H1 (cell line): ENCODE data around the gene KCTD7. TPM values are rescaled to one million over a fixed set of nuclear protein-coding genes. Genes with fewer than 3 reads are reported as not detected.
"Not testable (repeated sequence)": the region's sequence is repeated elsewhere in the genome, so short reads cannot be mapped to it uniquely, and the experiment has no call there.

Experiments used
- CTCF ChIA-PET: fragments of 300-600 bp; sonication (Branson Sonifier 250); formaldehyde crosslinking; loops from one replicate; lab custom pipeline; 2021; ENCODE audit not compliant: partially characterized antibody; lab: Charles Lee
- POLR2A ChIA-PET: fragments of 300-600 bp; sonication (Branson Sonifier 250); formaldehyde crosslinking; loops from one replicate; lab custom pipeline; 2021; ENCODE audit warnings: inconsistent platforms; ENCODE audit not compliant: partially characterized antibody; lab: Charles Lee
- DNase-seq, 2 experiments: peaks; one replicate each; pipeline versions ENCODE4 v3.0.0 to v3.0.0-alpha.2; 2010 to 2022; ENCODE audit warnings: low spot score in 2 of 2, low read depth in 1 of 2, mixed read lengths in 1 of 2
- FAIRE-seq: peaks from 2 replicates; lab custom pipeline; 2011; peaks lifted over from hg19 to GRCh38; lab: Jason Lieb, UNC
- H2AFZ ChIP-seq: 2 replicates; pipeline ENCODE4 v1.8.1; 2012; ENCODE audit warnings: low read length, inconsistent platforms
- H2AK5ac ChIP-seq: 2 replicates; pipeline ENCODE4 v1.6.1; 2013; ENCODE audit warnings: low read depth, low read length
- H2BK120ac ChIP-seq: replicated peaks from 2 replicates; pipeline ENCODE3; 2013; ENCODE audit warnings: low read depth, low read length, inconsistent platforms
- H2BK12ac ChIP-seq: 2 replicates; pipeline ENCODE4 v1.6.1; 2013; ENCODE audit warnings: low read depth, low read length
- H2BK15ac ChIP-seq: 2 replicates; pipeline ENCODE4 v1.6.1; 2013; ENCODE audit warnings: low read length
- H2BK20ac ChIP-seq: 2 replicates; pipeline ENCODE4 v1.6.1; 2013; ENCODE audit warnings: low read length
- H2BK5ac ChIP-seq: 2 replicates; pipeline ENCODE4 v1.6.1; 2013; ENCODE audit warnings: low read depth, low read length
- H3K14ac ChIP-seq: 2 replicates; pipeline ENCODE4 v1.6.1; 2013; ENCODE audit warnings: inconsistent platforms; ENCODE audit not compliant: insufficient read length
- H3K18ac ChIP-seq: 2 replicates; pipeline ENCODE4 v1.6.1; 2013; ENCODE audit warnings: low read length; ENCODE audit errors: extremely low read depth
- H3K23ac ChIP-seq: 2 replicates; pipeline ENCODE4 v1.6.1; 2013; ENCODE audit warnings: inconsistent platforms; ENCODE audit not compliant: insufficient read length
- H3K23me2 ChIP-seq: 2 replicates; pipeline ENCODE4 v1.6.1; 2013; ENCODE audit warnings: low read depth, low read length
- H3K27ac ChIP-seq: 2 replicates; pipeline ENCODE4 v1.6.1; 2011; ENCODE audit warnings: low read depth, low read length, inconsistent platforms
- H3K27me3 ChIP-seq, 4 experiments: replicated peaks in 1 of 4; 1 replicate in 1 of 4; 2 replicates in 3 of 4; pipeline versions ENCODE4 v1.6.1 to v1.8.1; 2011 to 2013; ENCODE audit warnings: low read length in 3 of 4, mild to moderate bottlenecking in 3 of 4, inconsistent platforms in 2 of 4, mixed read lengths in 2 of 4, moderate library complexity in 1 of 4; ENCODE audit not compliant: control insufficient read depth in 3 of 4, insufficient read depth in 3 of 4; ENCODE audit errors: extremely low read depth in 1 of 4
- H3K36me3 ChIP-seq, 4 experiments: 2 replicates each; pipeline versions ENCODE4 v1.6.1 to v1.8.1; 2011 to 2013; ENCODE audit warnings: mild to moderate bottlenecking in 4 of 4, low read length in 3 of 4, moderate library complexity in 2 of 4, control low read depth in 1 of 4, inconsistent platforms in 1 of 4; ENCODE audit not compliant: insufficient read depth in 4 of 4, control insufficient read depth in 2 of 4
- H3K4ac ChIP-seq: replicated peaks from 2 replicates; pipeline ENCODE3; 2013; ENCODE audit warnings: low read length, low read depth, mixed read lengths, inconsistent platforms; ENCODE audit not compliant: insufficient read length
- H3K4me1 ChIP-seq, 4 experiments: replicated peaks in 1 of 4; 1 replicate in 1 of 4; 2 replicates in 3 of 4; pipeline versions ENCODE4 v1.6.1 to v1.8.1; 2011 to 2013; ENCODE audit warnings: low read length in 3 of 4, inconsistent platforms in 2 of 4, mixed read lengths in 1 of 4; ENCODE audit not compliant: insufficient read depth in 4 of 4, control insufficient read depth in 3 of 4
- H3K4me2 ChIP-seq, 2 experiments: 2 replicates each; pipeline versions ENCODE4 v1.6.1 to v1.8.1; 2011 to 2013; ENCODE audit warnings: low read depth in 2 of 2, low read length in 2 of 2, control low read depth in 1 of 2, inconsistent platforms in 1 of 2, mild to moderate bottlenecking in 1 of 2; ENCODE audit not compliant: insufficient read depth in 1 of 2
- H3K4me3 ChIP-seq, 4 experiments: fragments of 200-600, 300-600 bp in 1 of 4; sonication (generic), shearing (Covaris generic), sonication (Bioruptor Twin) in 1 of 4; 2 replicates each; pipeline versions ENCODE4 v1.5.1 to v1.8.1; 2011 to 2016; ENCODE audit warnings: low read length in 4 of 4, low read depth in 3 of 4, control low read depth in 2 of 4, inconsistent platforms in 2 of 4, mild to moderate bottlenecking in 2 of 4, mixed read lengths in 1 of 4, moderate library complexity in 1 of 4; ENCODE audit not compliant: insufficient read depth in 2 of 4; ENCODE audit errors: extremely low read depth in 1 of 4
- H3K56ac ChIP-seq: replicated peaks from 2 replicates; pipeline ENCODE3; 2013; ENCODE audit warnings: low read depth, mild to moderate bottlenecking, mixed read lengths, low read length, inconsistent platforms; ENCODE audit not compliant: insufficient read length
- H3K79me1 ChIP-seq: 2 replicates; pipeline ENCODE4 v1.6.1; 2013; ENCODE audit warnings: low read depth, low read length, control low read depth
- H3K79me2 ChIP-seq, 2 experiments: 2 replicates each; pipeline versions ENCODE4 v1.6.1 to v1.8.1; 2012 to 2013; ENCODE audit warnings: low read length in 2 of 2, mild to moderate bottlenecking in 2 of 2, inconsistent platforms in 1 of 2; ENCODE audit not compliant: insufficient read depth in 2 of 2, control insufficient read depth in 1 of 2
- H3K9ac ChIP-seq, 4 experiments: replicated peaks in 1 of 4; 1 replicate in 1 of 4; 2 replicates in 3 of 4; pipeline versions ENCODE4 v1.6.1 to v1.8.1; 2011 to 2013; ENCODE audit warnings: low read depth in 3 of 4, low read length in 3 of 4, control low read depth in 2 of 4, mild to moderate bottlenecking in 2 of 4, moderate library complexity in 2 of 4, inconsistent platforms in 1 of 4; ENCODE audit errors: extremely low read depth in 1 of 4
- H3K9me3 ChIP-seq, 2 experiments: 2 replicates each; pipeline versions ENCODE4 v1.6.1 to v1.8.1; 2012 to 2013; ENCODE audit warnings: mild to moderate bottlenecking in 2 of 2, moderate library complexity in 2 of 2, control low read depth in 1 of 2, inconsistent platforms in 1 of 2, low read depth in 1 of 2, low read length in 1 of 2, mixed read lengths in 1 of 2; ENCODE audit not compliant: insufficient read depth in 2 of 2
- H4K20me1 ChIP-seq, 2 experiments: replicated peaks in 1 of 2; 2 replicates each; pipeline versions ENCODE3 to v1.8.1; 2011 to 2013; ENCODE audit warnings: inconsistent platforms in 2 of 2, low read length in 2 of 2, mild to moderate bottlenecking in 1 of 2; ENCODE audit not compliant: insufficient read depth in 2 of 2, control insufficient read depth in 1 of 2
- H4K5ac ChIP-seq: 2 replicates; pipeline ENCODE4 v1.6.1; 2013; ENCODE audit warnings: low read length, low read depth, mixed read lengths, inconsistent platforms; ENCODE audit not compliant: insufficient read length
- H4K8ac ChIP-seq: 2 replicates; pipeline ENCODE4 v1.8.0; 2013; ENCODE audit warnings: mild to moderate bottlenecking, moderate library complexity, low read length, inconsistent platforms; ENCODE audit not compliant: insufficient read depth; ENCODE audit errors: extremely low read depth
- H4K91ac ChIP-seq: replicated peaks from 2 replicates; pipeline ENCODE3; 2013; ENCODE audit warnings: low read length, mixed read lengths, inconsistent platforms; ENCODE audit not compliant: insufficient read length
- POLR2A ChIP-seq, 2 experiments: IDR thresholded peaks; 1 replicate in 1 of 2; 2 replicates in 1 of 2; pipeline ENCODE4 v1.6.1; 2011; ENCODE audit warnings: low read depth in 2 of 2, low read length in 2 of 2, mild to moderate bottlenecking in 2 of 2; ENCODE audit errors: control extremely low read depth in 1 of 2
- SP1 ChIP-seq: IDR thresholded peaks from 2 replicates; pipeline ENCODE4 v1.6.1; 2011; ENCODE audit warnings: low read depth, low read length
- WGBS, 2 experiments: shearing (Covaris generic) in 1 of 2; methylation state at CpG; one replicate each; pipeline versions ENCODE4 v1.1.6 to v1.1.7; 2013 to 2015; ENCODE audit warnings: low lambda C conversion rate in 2 of 2, mixed read lengths in 2 of 2, inconsistent platforms in 1 of 2, low coverage in 1 of 2, missing lambda C conversion rate in 1 of 2; ENCODE audit not compliant: insufficient replicate concordance in 2 of 2, insufficient coverage in 1 of 2, insufficient read length in 1 of 2; ENCODE audit errors: extremely low coverage in 1 of 2, missing lambda C conversion rate in 1 of 2; 5-methylcytosine and 5-hydroxymethylcytosine counted together
- polyA plus RNA-seq, 7 experiments: library from polyadenylated mRNA; depleted of rRNA in 3 of 7; stranded (reverse) in 5 of 7; unstranded in 2 of 7; fragments of >200 nt in 5 of 7; fragments of 200-250 nt in 2 of 7; gene quantifications; 1 replicate in 5 of 7; 2 replicates in 1 of 7; 4 replicates in 1 of 7; pipeline versions ENCODE4 v1.2.1 to v1.2.3, GENCODE V29; 2011 to 2013; ENCODE audit warnings: missing spikeins in 2 of 7, mixed read lengths in 2 of 7
- total RNA-seq: library from RNA; stranded (reverse); fragmentation: NEBNext Ultra II Directional; extraction: Animal tissue kit (Norgen Biotek cat#: 25700); gene quantifications from 2 replicates; pipeline ENCODE4 v1.2.1, GENCODE V29; 2021
- TF ChIP-seq, protein P1 (sequence below): IDR thresholded peaks from 2 replicates; pipeline ENCODE4 v1.6.1; 2012; ENCODE audit warnings: inconsistent platforms

KCTD7 gene
- total and polyA plus RNA-seq, 2 of the 8 experiments (the other 6 are each of a cell fraction or from before 2014, with no cell fraction given) = 8.6 to 11.9 TPM

DNA sequence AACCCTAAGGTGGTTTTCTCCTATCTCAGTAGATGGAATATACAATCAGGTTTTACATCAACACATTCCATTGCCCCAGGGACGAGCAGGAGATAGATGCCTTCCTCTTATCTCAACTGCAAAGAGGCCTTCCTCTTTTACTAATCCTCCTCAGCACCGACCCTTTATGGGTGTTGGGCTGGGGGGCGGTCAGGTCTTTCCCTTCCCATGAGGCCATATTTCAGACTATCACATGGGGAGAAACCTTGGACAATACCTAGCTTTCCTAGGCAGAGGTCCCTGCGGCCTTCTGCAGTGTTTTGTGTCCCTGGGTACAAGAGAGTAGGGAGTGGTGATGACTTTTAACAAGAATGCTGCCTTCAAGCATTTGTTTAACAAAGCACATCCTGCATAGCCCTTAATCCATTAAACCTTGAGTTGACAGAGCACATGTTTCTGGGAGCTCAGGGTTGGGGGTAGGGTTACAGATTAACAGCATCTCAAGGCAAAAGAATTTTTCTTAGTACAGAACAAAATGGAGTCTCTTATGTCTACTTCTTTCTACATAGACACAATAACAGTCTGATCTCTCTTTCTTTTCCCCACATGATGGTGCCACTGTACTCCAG is 9.2 kb upstream of the KCTD7 start:
- peak overlapping the region; percentile 71; the same call in 1 of the 2 replicates for H2BK5ac ChIP-seq
- TF ChIP-seq SP1 (0 out of 2 replicates have a peak, but pooled peaks have one; percentile 38), POLR2A (IDR thresholded peaks at IDR 0.05; ENCODE audit: control extremely low read depth in 1 of 2, low read depth in 2 of 2, low read length in 2 of 2) (peak; percentile 29 to 54)
- TF ChIP-seq, protein P1, sequence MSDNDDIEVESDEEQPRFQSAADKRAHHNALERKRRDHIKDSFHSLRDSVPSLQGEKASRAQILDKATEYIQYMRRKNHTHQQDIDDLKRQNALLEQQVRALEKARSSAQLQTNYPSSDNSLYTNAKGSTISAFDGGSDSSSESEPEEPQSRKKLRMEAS = peak; percentile 80
- H3K4ac ChIP-seq, H3K9ac ChIP-seq, H3K9me3 ChIP-seq, H3K79me1 ChIP-seq, H3K36me3 ChIP-seq, H4K5ac ChIP-seq, H3K18ac ChIP-seq, H2AK5ac ChIP-seq, H3K79me2 ChIP-seq, H2BK15ac ChIP-seq, H3K14ac ChIP-seq, H3K27me3 ChIP-seq, H3K56ac ChIP-seq, H4K20me1 ChIP-seq, H2BK12ac ChIP-seq, H2BK20ac ChIP-seq, H4K8ac ChIP-seq, H3K23me2 ChIP-seq, H2AFZ ChIP-seq, H2BK120ac ChIP-seq, H3K23ac ChIP-seq: not testable (repeated sequence)
- DNase-seq (peak; percentile 41 to 50), FAIRE-seq (peak; percentile 42)
- ChIA-PET CTCF (interaction anchor here (4.1 kb wide), 1 partner anchor 13 kb away, joined by 12 read pairs; no protein-coding TSS in a partner anchor), POLR2A (interaction anchor here (0.9 to 3.4 kb wide), 9 partner anchors 9 to 62 kb away, joined by 3 to 25 read pairs (median 5); partner anchors contain the start of gene KCTD7)
- H3K27ac ChIP-seq = peak overlapping the region; percentile 50; the same call in 1 of the 2 replicates
- peak overlapping the region; percentile 81 for H4K91ac ChIP-seq
- peak overlapping the region in 1 of 4 experiments; percentile 19; a peak in 1 of 8 replicates for H3K4me3 ChIP-seq
- 27% methylated on average over 4 of the region's 4 CpGs; no CpG with 5 or more reads in 1 of the 2 experiments for WGBS, 2 experiments
- peak overlapping the region; percentile 30 to 68; a peak in 3 of 4 replicates for H3K4me2 ChIP-seq
- H3K4me1 ChIP-seq = peaks cover 0 to 12% (median 5%) of the 10 kb centered on the region in 4 experiments; a peak in 5 of 7 replicates
